HFFc6 (cell line): ENCODE data around the gene DLX2. TPM values are rescaled to one million over a fixed set of nuclear protein-coding genes. Genes with fewer than 3 reads are reported as not detected.

ENCODE experiments used
- DNase-seq: peaks from one replicate; pipeline ENCODE4 v3.0.0-alpha.2; 2018
- H3K27ac Mint-ChIP-seq: 2 replicates; pipeline ENCODE4 v1.8.0; 2020; ENCODE audit warnings: mild to moderate bottlenecking, mixed read lengths
- H3K27me3 Mint-ChIP-seq: 2 replicates; pipeline ENCODE4 v1.8.0; 2021; ENCODE audit warnings: mild to moderate bottlenecking, moderate library complexity, mixed read lengths; ENCODE audit not compliant: insufficient read depth
- H3K36me3 Mint-ChIP-seq: 2 replicates; pipeline ENCODE4 v1.8.0; 2021; ENCODE audit warnings: low read depth, mixed read lengths
- H3K4me1 Mint-ChIP-seq: 2 replicates; pipeline ENCODE4 v1.8.0; 2020; ENCODE audit warnings: low read depth, mixed read lengths
- H3K4me3 Mint-ChIP-seq: 2 replicates; pipeline ENCODE4 v1.8.0; 2020; ENCODE audit warnings: mild to moderate bottlenecking, moderate library complexity, mixed read lengths
- H3K9me3 Mint-ChIP-seq: 2 replicates; pipeline ENCODE4 v1.8.0; 2020; ENCODE audit warnings: mild to moderate bottlenecking, mixed read lengths
- CTCF ChIP-seq: fragments of 200-600 bp; sonication (generic); IDR thresholded peaks from 2 replicates; pipeline ENCODE4 v1.5.0; 2021; ENCODE audit warnings: antibody characterized with exemption, mild to moderate bottlenecking
- total RNA-seq, 6 experiments: library from RNA; stranded (reverse); fragmentation: NEBNext Ultra II Directional; extraction: Animal tissue kit (Norgen Biotek cat#: 25700); gene quantifications; 2 replicates in 1 of 6; 3 replicates in 5 of 6; pipeline ENCODE4 v1.2.3, GENCODE V29; 2021

DLX2 gene
- total RNA-seq, 6 experiments from 2014 or later, result 8.8 to 12.6 (median 9.5) TPM

- Mint-ChIP-seq H3K9me3 (no peaks in the 10 kb centered on the region), H3K27me3 (peaks cover 45% of the 10 kb centered on the region), H3K36me3 (peaks cover 29% of the 10 kb centered on the region), H3K4me1 (peaks cover 77% of the 10 kb centered on the region), H3K27ac (peak overlapping the region; percentile 99), H3K4me3 (peak overlapping the region; percentile 98)
- no peak for TF ChIP-seq CTCF
- no peak for DNase-seq
Measured at GRCh38 chr2:172088245-172089004, 14.3 kb downstream of the DLX2 start.

GRCh38 chr2:172087780-172088244 is 14.9 kb downstream of the DLX2 start:
- peak; percentile 28 for DNase-seq
- Mint-ChIP-seq H3K27me3 (peaks cover 47% of the 10 kb centered on the region), H3K4me3 (peak overlapping the region; percentile 98), H3K4me1 (peaks cover 77% of the 10 kb centered on the region), H3K36me3 (peaks cover 29% of the 10 kb centered on the region), H3K9me3 (no peaks in the 10 kb centered on the region), H3K27ac (peak overlapping the region; percentile 99)
- no peak for TF ChIP-seq CTCF

- Mint-ChIP-seq H3K36me3 (peaks cover 29% of the 10 kb centered on the region), H3K27ac (peak overlapping the region; percentile 99), H3K27me3 (peaks cover 49% of the 10 kb centered on the region), H3K4me3 (peak overlapping the region; percentile 98), H3K4me1 (peaks cover 77% of the 10 kb centered on the region), H3K9me3 (no peaks in the 10 kb centered on the region)
- DNase-seq, result no peak
- no peak for TF ChIP-seq CTCF
Measured at GRCh38 chr2:172087207-172087779, 15.4 kb downstream of the DLX2 start.

- DNase-seq, result no peak
- peak overlapping the region; percentile 99 for H3K27ac Mint-ChIP-seq
- peaks cover 29% of the 10 kb centered on the region for H3K36me3 Mint-ChIP-seq
- H3K4me3 Mint-ChIP-seq, result peak overlapping the region; percentile 98
- TF ChIP-seq CTCF, result peak; percentile 47
- peaks cover 4% of the 10 kb centered on the region; the same call in 1 of the 2 replicates for H3K9me3 Mint-ChIP-seq
- H3K27me3 Mint-ChIP-seq, result peaks cover 51% of the 10 kb centered on the region
- H3K4me1 Mint-ChIP-seq, result peaks cover 76% of the 10 kb centered on the region
Measured at GRCh38 chr2:172086241-172087206, 16.2 kb downstream of the DLX2 start.

- DNase-seq, result no peak
- Mint-ChIP-seq H3K36me3 (peaks cover 29% of the 10 kb centered on the region), H3K27me3 (peaks cover 53% of the 10 kb centered on the region), H3K4me1 (peaks cover 71% of the 10 kb centered on the region), H3K27ac (peak within 1 kb of the TSS; percentile 99), H3K4me3 (peak within 1 kb of the TSS; percentile 98), H3K9me3 (peaks cover 4% of the 10 kb centered on the region; the same call in 1 of the 2 replicates)
- no peak for TF ChIP-seq CTCF
Measured at GRCh38 chr2:172085460-172086159, 17.1 kb downstream of the DLX2 start, which contains the start of gene DLX1. TSS of gene DLX1 (plus strand) at chr2:172085507. CDS start at chr2:172085678, 171 bp downstream.
